GM19193 (cell line): ENCODE results near the gene BRICD5.

Experiments
- POLR2A ChIP-seq: IDR thresholded peaks from 4 replicates; pipeline ENCODE4 v1.6.1; 2011; ENCODE audit not compliant: insufficient read depth, insufficient read length; ENCODE audit errors: extremely low read depth

Gene BRICD5

GRCh38 chr16:2187212-2187611 lies 23.5 kb downstream of the BRICD5 start:
- TF ChIP-seq POLR2A: no peak

DNA sequence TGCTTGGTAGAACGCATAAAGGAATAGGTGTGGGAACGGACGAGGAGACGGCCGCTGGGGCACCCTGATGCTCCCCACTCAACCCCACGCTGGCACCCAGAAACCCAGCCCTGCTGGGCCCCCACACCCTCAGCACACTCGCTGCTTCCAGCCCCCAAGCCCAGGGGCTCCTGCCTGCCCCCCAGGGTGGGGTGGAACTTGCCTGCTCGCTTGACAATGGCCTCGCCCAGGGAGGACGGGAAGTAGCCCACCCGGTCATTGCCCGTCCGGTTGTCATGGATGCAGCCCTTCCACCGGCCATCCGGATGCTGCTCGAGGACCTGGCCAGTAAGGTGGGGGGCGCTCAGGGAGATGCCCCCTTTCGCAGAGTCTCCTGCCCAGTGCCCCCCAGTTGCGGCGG lies 24.2 kb downstream of the BRICD5 start:
- no peak for TF ChIP-seq POLR2A

GRCh38 chr16:2186064-2186463 lies 24.6 kb downstream of the BRICD5 start:
- no peak for TF ChIP-seq POLR2A

GRCh38 chr16:2184962-2185361 lies 25.7 kb downstream of the BRICD5 start:
- no peak for TF ChIP-seq POLR2A

DNA sequence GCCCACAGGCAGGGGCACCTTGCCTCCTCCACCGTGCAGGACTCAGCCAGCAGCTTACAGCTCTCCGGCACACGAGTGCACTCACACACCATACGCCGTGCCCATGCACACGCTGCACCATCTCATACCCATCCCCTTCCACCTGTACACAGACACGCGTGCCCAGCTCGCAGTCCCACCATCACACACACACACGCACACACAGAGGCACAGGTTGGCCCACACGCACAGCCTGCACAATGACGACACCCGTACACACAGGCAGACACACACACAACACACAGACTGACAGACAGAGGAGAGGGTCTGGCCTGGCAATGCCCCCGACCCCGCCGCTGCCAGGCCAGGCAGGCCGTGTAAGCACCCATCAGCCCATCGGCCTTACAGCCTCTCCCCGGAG lies 26.3 kb downstream of the BRICD5 start:
- TF ChIP-seq POLR2A: no peak

GRCh38 chr16:2183671-2184070 lies 27.0 kb downstream of the BRICD5 start:
- TF ChIP-seq POLR2A: no peak

GRCh38 chr16:2181952-2182351 lies 28.7 kb downstream of the BRICD5 start:
- no peak for TF ChIP-seq POLR2A

- TF ChIP-seq POLR2A: no peak
Measured at GRCh38 chr16:2180962-2181923, 29.4 kb downstream of the BRICD5 start.

DNA sequence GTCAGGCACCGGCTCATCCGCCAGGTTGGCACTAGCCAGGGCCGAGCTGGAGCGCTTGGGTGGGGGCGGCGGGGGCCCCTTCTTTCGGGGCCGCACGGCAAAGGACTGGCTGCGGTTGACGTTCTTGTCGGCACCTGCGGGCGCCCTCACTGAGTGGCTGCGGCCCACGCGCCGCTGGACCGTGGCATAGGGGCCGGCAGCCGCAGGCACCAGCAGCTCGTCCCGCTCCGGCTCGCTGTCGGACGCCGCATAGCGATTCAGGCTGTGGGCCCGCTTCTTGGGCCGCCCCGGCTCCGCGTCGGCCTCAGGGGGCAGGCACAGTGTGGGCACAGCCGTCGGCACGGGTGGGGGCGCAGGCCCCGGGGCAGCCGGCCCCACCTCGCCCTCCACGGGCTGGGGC lies 30.2 kb downstream of the BRICD5 start:
- TF ChIP-seq POLR2A: no peak

GRCh38 chr16:2179576-2179975 lies 31.1 kb downstream of the BRICD5 start:
- no peak for TF ChIP-seq POLR2A

- no peak for TF ChIP-seq POLR2A
Measured at GRCh38 chr16:2179107-2179501, 31.6 kb downstream of the BRICD5 start.

DNA sequence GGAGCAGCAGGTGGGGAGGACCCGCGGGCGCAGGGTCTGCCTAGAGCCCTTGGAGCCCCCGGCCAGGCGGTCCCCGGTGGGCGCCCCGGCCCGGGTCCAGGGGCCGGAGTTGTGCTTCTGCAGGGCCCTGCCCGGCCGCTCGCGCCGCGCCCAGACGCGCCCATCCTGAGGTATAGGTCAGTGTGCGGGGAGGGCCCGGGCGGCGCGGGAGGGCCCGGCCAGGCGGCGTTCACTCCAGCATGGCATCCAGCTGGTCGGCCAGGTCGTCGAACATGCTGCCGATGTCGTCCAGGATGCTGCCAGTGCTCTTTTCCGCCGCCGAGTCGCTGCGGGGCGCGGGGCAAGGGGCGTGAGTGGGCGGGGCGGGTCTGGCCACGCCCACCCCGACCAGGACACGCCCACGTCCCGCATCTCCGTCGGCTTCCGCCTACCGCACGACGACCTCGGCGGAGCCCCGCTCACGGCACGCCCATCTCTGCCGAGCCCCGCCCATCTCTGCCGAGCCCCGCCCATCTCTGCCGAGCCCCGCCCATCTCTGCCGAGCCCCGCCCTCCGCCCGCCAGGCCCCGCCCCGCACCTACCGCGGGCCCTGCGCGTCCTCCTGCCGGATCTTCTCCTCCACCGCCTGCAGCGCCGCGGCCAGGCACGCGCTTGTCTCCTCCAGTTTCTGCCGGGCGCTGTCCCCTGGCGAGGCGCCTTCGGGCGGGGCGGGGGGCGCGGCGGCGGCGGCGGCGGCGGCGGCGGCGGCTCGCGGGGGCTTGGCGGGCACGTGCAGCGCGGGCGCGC lies 32.1 kb downstream of the BRICD5 start:
- TF ChIP-seq POLR2A: no peak

DNA sequence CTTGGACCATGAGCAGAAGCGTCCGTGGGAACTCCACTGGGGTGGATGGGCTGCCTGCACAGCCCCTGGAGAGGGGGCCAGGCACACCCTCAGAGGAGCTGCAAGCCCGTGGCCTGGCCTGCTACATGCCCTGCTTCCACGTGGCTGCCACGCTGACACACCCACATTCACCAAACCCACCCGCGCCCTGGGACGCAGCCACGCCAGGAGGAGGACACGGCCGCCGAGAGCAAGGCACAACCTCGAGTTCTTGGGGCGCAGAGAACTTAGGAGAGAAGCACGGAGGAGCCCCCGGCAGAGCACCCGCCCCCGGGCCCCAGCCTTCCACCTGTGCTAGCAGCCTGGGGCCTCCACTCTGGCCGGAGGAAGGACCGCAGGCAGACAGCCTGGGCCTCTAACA lies 33.1 kb downstream of the BRICD5 start:
- TF ChIP-seq POLR2A: no peak

- no peak for TF ChIP-seq POLR2A
Measured at GRCh38 chr16:2177101-2177500, 33.6 kb downstream of the BRICD5 start.

- no peak for TF ChIP-seq POLR2A
Measured at GRCh38 chr16:2176047-2176446, 34.6 kb downstream of the BRICD5 start.

DNA sequence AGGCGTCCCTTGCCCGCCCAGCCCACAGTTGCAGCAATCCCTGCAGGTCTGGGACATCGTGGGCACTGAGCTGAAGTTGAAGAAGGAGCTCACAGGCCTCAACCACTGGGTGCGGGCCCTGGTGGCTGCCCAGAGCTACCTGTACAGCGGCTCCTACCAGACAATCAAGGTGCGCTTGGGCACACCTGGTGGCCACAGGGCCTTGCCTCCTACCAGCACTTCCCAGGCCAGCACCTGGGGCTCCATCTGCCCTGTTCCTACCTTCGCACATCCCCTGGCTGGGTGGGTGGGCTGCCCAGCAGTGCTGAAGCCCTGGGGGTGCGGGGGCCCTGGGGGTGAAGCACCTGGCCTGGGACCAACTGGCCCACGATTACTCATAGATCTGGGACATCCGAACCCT lies 35.2 kb downstream of the BRICD5 start:
- no peak for TF ChIP-seq POLR2A
